Neuronal stem cell (in vitro differentiated cells): Measurements from ENCODE around the gene ZNF337.

Source experiments
- DNase-seq: peaks from one replicate; pipeline ENCODE4 v3.0.0-alpha.2; 2013; ENCODE audit warnings: low spot score
- H2AFZ ChIP-seq: one replicate; pipeline ENCODE4 v1.6.1; 2013; ENCODE audit warnings: mild to moderate bottlenecking, low read length, inconsistent platforms
- H2AK5ac ChIP-seq: 2 replicates; pipeline ENCODE4 v1.6.1; 2013; ENCODE audit warnings: low read depth, mild to moderate bottlenecking, inconsistent platforms, low read length, moderate library complexity, mixed read lengths
- H2BK120ac ChIP-seq: 2 replicates; pipeline ENCODE4 v1.6.1; 2013; ENCODE audit warnings: low read depth, mild to moderate bottlenecking, inconsistent platforms, low read length, moderate library complexity, mixed read lengths
- H2BK12ac ChIP-seq: one replicate; pipeline ENCODE4 v1.6.1; 2013; ENCODE audit warnings: low read length, inconsistent platforms
- H2BK15ac ChIP-seq: 2 replicates; pipeline ENCODE4 v1.6.1; 2013; ENCODE audit warnings: mild to moderate bottlenecking, low read length, inconsistent platforms, mixed read lengths
- H2BK5ac ChIP-seq: one replicate; pipeline ENCODE4 v1.6.1; 2013; ENCODE audit warnings: inconsistent platforms, mild to moderate bottlenecking, low read length, moderate library complexity
- H3K14ac ChIP-seq: one replicate; pipeline ENCODE4 v1.6.1; 2013; ENCODE audit warnings: low read length, inconsistent platforms
- H3K18ac ChIP-seq: 2 replicates; pipeline ENCODE4 v1.6.1; 2013; ENCODE audit warnings: low read length, inconsistent platforms
- H3K23ac ChIP-seq: 2 replicates; pipeline ENCODE4 v1.6.1; 2013; ENCODE audit warnings: low read depth, mild to moderate bottlenecking, mixed read lengths, low read length, inconsistent platforms; ENCODE audit not compliant: poor library complexity
- H3K27ac ChIP-seq: replicated peaks from 3 replicates; pipeline ENCODE4 v1.5.1; 2013; ENCODE audit warnings: low read length, inconsistent platforms
- H3K27me3 ChIP-seq, 3 experiments: 2 replicates each; pipeline ENCODE4 v1.6.1; 2013; ENCODE audit warnings: low read length in 3 of 3, mild to moderate bottlenecking in 2 of 3, inconsistent platforms in 1 of 3, low read depth in 1 of 3, mixed read lengths in 1 of 3, moderate library complexity in 1 of 3; ENCODE audit not compliant: control insufficient read depth in 3 of 3, insufficient read depth in 3 of 3
- H3K36me3 ChIP-seq, 2 donors: replicated peaks in 1 of 2; 2 replicates each; pipeline ENCODE4 v1.6.1; 2013; ENCODE audit warnings: low read length in 2 of 2; ENCODE audit not compliant: control insufficient read depth in 2 of 2, insufficient read depth in 2 of 2
- H3K4ac ChIP-seq: 2 replicates; pipeline ENCODE4 v1.6.1; 2013; ENCODE audit warnings: inconsistent platforms, mild to moderate bottlenecking, low read length, moderate library complexity
- H3K4me1 ChIP-seq, 2 donors: 1 replicate in 1 of 2; 2 replicates in 1 of 2; pipeline ENCODE4 v1.6.1; 2013; ENCODE audit warnings: low read length in 2 of 2, low read depth in 1 of 2; ENCODE audit not compliant: control insufficient read depth in 2 of 2, insufficient read depth in 1 of 2
- H3K4me2 ChIP-seq: one replicate; pipeline ENCODE4 v1.6.1; 2013; ENCODE audit warnings: mild to moderate bottlenecking, low read length, inconsistent platforms; ENCODE audit not compliant: insufficient read depth, poor library complexity, severe bottlenecking
- H3K4me3 ChIP-seq, 2 donors: 2 replicates each; pipeline ENCODE4 v1.5.1; 2013; ENCODE audit warnings: low read length in 2 of 2, mild to moderate bottlenecking in 2 of 2, inconsistent platforms in 1 of 2, moderate library complexity in 1 of 2
- H3K79me1 ChIP-seq: one replicate; pipeline ENCODE4 v1.6.1; 2013; ENCODE audit warnings: low read depth, mild to moderate bottlenecking, inconsistent platforms, low read length, moderate library complexity
- H3K9ac ChIP-seq: one replicate; pipeline ENCODE4 v1.6.1; 2013; ENCODE audit warnings: mild to moderate bottlenecking, low read depth, low read length, inconsistent platforms; ENCODE audit not compliant: poor library complexity
- H3K9me3 ChIP-seq, 2 donors: replicated peaks in 1 of 2; 2 replicates each; pipeline versions ENCODE3 to v1.6.1; 2013; ENCODE audit warnings: low read length in 2 of 2, mild to moderate bottlenecking in 2 of 2, inconsistent platforms in 1 of 2, low read depth in 1 of 2, mixed read lengths in 1 of 2, moderate library complexity in 1 of 2; ENCODE audit not compliant: control insufficient read depth in 2 of 2, insufficient read depth in 1 of 2
- H4K8ac ChIP-seq: one replicate; pipeline ENCODE4 v1.6.1; 2013; ENCODE audit warnings: low read depth, mild to moderate bottlenecking, inconsistent platforms, low read length, moderate library complexity
- H4K91ac ChIP-seq: one replicate; pipeline ENCODE4 v1.6.1; 2013; ENCODE audit warnings: low read length, low read depth, mild to moderate bottlenecking, inconsistent platforms; ENCODE audit not compliant: poor library complexity
- WGBS, 2 donors: extraction: QIAGEN DNeasy Blood & Tissue Kit; methylation state at CpG; one replicate each; pipeline ENCODE4 v1.1.7; 2013; ENCODE audit warnings: missing lambda C conversion rate in 2 of 2, mixed read lengths in 1 of 2; ENCODE audit not compliant: insufficient read length in 2 of 2, insufficient replicate concordance in 1 of 2; ENCODE audit errors: extremely low coverage in 2 of 2; 5-methylcytosine and 5-hydroxymethylcytosine counted together

The ZNF337 gene

GRCh38 chr20:25741088-25741487, 44.4 kb upstream of the ZNF337 start:
- no peak overlapping the region for H3K18ac ChIP-seq
- H2BK15ac ChIP-seq, result no peak overlapping the region
- H3K4me1 ChIP-seq, result no peaks in the 10 kb centered on the region
- H2BK5ac ChIP-seq, result no peak overlapping the region
- H3K79me1 ChIP-seq, result no peaks in the 10 kb centered on the region
- H3K27ac ChIP-seq, result no peak overlapping the region
- H2AK5ac ChIP-seq, result no peak overlapping the region
- H3K4me3 ChIP-seq, result no peak overlapping the region
- no peak overlapping the region for H4K91ac ChIP-seq
- no peak overlapping the region for H3K4ac ChIP-seq
- H3K4me2 ChIP-seq, result no peak overlapping the region
- H2BK120ac ChIP-seq, result no peak overlapping the region
- H2BK12ac ChIP-seq, result no peak overlapping the region
- H4K8ac ChIP-seq, result no peak overlapping the region
- DNase-seq, result no peak
- H2AFZ ChIP-seq, result no peak overlapping the region
- H3K27me3 ChIP-seq, result no peaks in the 10 kb centered on the region
- no peak overlapping the region for H3K14ac ChIP-seq
- H3K23ac ChIP-seq, result no peak overlapping the region
- no peak overlapping the region for H3K9ac ChIP-seq
- H3K36me3 ChIP-seq, result no peaks in the 10 kb centered on the region
- H3K9me3 ChIP-seq, result no peaks in the 10 kb centered on the region

GRCh38 chr20:25739615-25740320, 43.1 kb upstream of the ZNF337 start:
- H3K4ac ChIP-seq, result no peak overlapping the region
- no peak overlapping the region for H4K91ac ChIP-seq
- H3K18ac ChIP-seq, result no peak overlapping the region
- no peaks in the 10 kb centered on the region for H3K36me3 ChIP-seq
- no peak overlapping the region for H3K9ac ChIP-seq
- no peak overlapping the region for H3K4me2 ChIP-seq
- no peak overlapping the region for H2BK5ac ChIP-seq
- H2AFZ ChIP-seq, result no peak overlapping the region
- DNase-seq, result no peak
- no peak overlapping the region for H3K14ac ChIP-seq
- H2BK12ac ChIP-seq, result no peak overlapping the region
- no peak overlapping the region for H3K4me3 ChIP-seq
- no peak overlapping the region for H2BK15ac ChIP-seq
- no peaks in the 10 kb centered on the region for H3K9me3 ChIP-seq
- no peak overlapping the region for H2BK120ac ChIP-seq
- H3K27me3 ChIP-seq, result no peaks in the 10 kb centered on the region
- no CpG with 5 or more reads among the region's 3 CpGs for WGBS, 2 donors
- no peak overlapping the region for H3K27ac ChIP-seq
- H2AK5ac ChIP-seq, result no peak overlapping the region
- no peak overlapping the region for H4K8ac ChIP-seq
- H3K79me1 ChIP-seq, result no peaks in the 10 kb centered on the region
- H3K23ac ChIP-seq, result no peak overlapping the region
- H3K4me1 ChIP-seq, result no peaks in the 10 kb centered on the region

- no peak overlapping the region for H3K18ac ChIP-seq
- H3K27me3 ChIP-seq, result no peaks in the 10 kb centered on the region
- no peak overlapping the region for H3K4me2 ChIP-seq
- no peak overlapping the region for H3K4me3 ChIP-seq
- H3K4me1 ChIP-seq, result no peaks in the 10 kb centered on the region
- no peak overlapping the region for H2AK5ac ChIP-seq
- no peak for DNase-seq
- no peaks in the 10 kb centered on the region for H3K9me3 ChIP-seq
- no peak overlapping the region for H3K27ac ChIP-seq
- H3K36me3 ChIP-seq, result no peaks in the 10 kb centered on the region
- H2BK15ac ChIP-seq, result no peak overlapping the region
- no peak overlapping the region for H4K91ac ChIP-seq
- no peak overlapping the region for H3K9ac ChIP-seq
- H3K23ac ChIP-seq, result no peak overlapping the region
- H2BK120ac ChIP-seq, result no peak overlapping the region
- no peak overlapping the region for H4K8ac ChIP-seq
- WGBS, 2 donors, result no CpG with 5 or more reads among the region's 2 CpGs
- H3K14ac ChIP-seq, result no peak overlapping the region
- no peak overlapping the region for H3K4ac ChIP-seq
- no peak overlapping the region for H2BK12ac ChIP-seq
- H2BK5ac ChIP-seq, result no peak overlapping the region
- H2AFZ ChIP-seq, result no peak overlapping the region
- H3K79me1 ChIP-seq, result no peaks in the 10 kb centered on the region
Measured at GRCh38 chr20:25738198-25738597, 41.5 kb upstream of the ZNF337 start.

- H3K4me2 ChIP-seq, result no peak overlapping the region
- H3K4me3 ChIP-seq, result no peak overlapping the region
- no peaks in the 10 kb centered on the region for H3K9me3 ChIP-seq
- no peak overlapping the region for H3K27ac ChIP-seq
- H4K8ac ChIP-seq, result no peak overlapping the region
- no peaks in the 10 kb centered on the region for H3K27me3 ChIP-seq
- no peak overlapping the region for H3K4ac ChIP-seq
- no peak overlapping the region for H3K9ac ChIP-seq
- H2BK5ac ChIP-seq, result no peak overlapping the region
- H2AK5ac ChIP-seq, result no peak overlapping the region
- H2AFZ ChIP-seq, result no peak overlapping the region
- H2BK12ac ChIP-seq, result no peak overlapping the region
- no peak overlapping the region for H2BK15ac ChIP-seq
- no peak overlapping the region for H4K91ac ChIP-seq
- no peaks in the 10 kb centered on the region for H3K79me1 ChIP-seq
- H3K36me3 ChIP-seq, result no peaks in the 10 kb centered on the region
- no peaks in the 10 kb centered on the region for H3K4me1 ChIP-seq
- no peak overlapping the region for H3K18ac ChIP-seq
- no peak overlapping the region for H3K23ac ChIP-seq
- no peak for DNase-seq
- H2BK120ac ChIP-seq, result no peak overlapping the region
- no peak overlapping the region for H3K14ac ChIP-seq
Measured at GRCh38 chr20:25733903-25734302, 37.2 kb upstream of the ZNF337 start.
